GM10847 (cell line): ENCODE results near the gene RGS7.

Source experiments
- POLR2A ChIP-seq: IDR thresholded peaks from 2 replicates; pipeline ENCODE4 v1.6.1; 2011; ENCODE audit not compliant: insufficient read length; ENCODE audit errors: extremely low read depth

The RGS7 gene

DNA sequence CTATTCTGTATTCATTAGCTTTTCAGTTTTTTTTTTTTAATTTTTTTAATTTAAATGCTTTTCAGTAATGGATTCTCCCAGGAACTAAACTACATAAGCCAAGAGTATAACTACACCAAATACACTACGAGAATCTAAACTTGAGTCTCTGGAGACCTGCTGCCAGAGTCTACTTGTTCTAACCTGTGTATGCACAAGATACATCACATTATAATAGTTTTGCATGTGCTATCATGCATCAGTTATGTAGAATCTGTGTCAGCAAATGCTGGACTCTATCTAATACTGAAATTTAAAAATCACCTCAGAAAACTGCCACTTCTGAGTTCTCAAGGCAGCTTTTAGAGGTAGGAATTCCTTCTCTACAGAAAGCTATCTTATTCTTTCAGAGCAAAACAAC lies 598.7 kb downstream of the RGS7 start:
- no peak for TF ChIP-seq POLR2A

- no peak for TF ChIP-seq POLR2A
These were observed 609.1 kb downstream of the RGS7 start for GRCh38 chr1:240747907-240748306.

DNA sequence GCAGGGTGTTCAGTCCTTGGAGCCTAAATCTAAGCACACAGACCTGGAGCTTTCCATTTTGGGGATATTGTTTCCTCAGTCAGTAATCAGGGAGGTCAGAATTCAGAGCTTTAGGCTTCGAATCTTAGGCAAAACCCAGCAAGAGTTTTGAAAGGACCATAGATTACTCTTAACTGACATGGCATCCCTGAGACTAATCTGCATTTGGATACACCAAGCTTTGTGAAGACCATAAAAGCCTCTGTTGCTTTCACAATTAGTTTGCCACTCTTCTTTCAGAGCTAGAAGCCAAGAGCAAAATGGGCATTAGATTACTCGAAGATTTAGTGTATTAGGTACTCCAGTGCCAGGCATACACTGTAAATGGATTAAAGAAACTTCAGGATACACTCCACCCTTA lies 613.3 kb downstream of the RGS7 start:
- TF ChIP-seq POLR2A, result no peak

GRCh38 chr1:240739754-240740153 lies 617.3 kb downstream of the RGS7 start:
- TF ChIP-seq POLR2A, result no peak

DNA sequence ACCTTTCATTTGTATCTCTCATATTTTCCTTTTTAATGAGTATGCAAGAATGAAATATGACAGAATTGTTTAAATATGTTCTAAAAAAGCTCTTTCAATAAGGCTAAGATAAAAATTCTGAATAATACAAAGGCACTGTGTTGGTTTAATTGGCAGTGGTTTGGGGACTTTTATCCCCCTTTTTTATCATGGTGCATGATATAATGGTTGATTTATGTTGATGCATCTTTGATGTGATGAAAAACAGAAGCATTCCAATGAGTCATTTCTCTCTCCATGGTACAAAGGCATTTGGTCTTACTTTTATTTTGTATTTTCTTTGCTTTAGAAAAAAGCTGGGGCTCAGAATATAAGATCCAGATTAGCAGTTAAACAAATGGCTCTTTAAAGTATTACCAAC lies 617.9 kb downstream of the RGS7 start:
- TF ChIP-seq POLR2A, result no peak

DNA sequence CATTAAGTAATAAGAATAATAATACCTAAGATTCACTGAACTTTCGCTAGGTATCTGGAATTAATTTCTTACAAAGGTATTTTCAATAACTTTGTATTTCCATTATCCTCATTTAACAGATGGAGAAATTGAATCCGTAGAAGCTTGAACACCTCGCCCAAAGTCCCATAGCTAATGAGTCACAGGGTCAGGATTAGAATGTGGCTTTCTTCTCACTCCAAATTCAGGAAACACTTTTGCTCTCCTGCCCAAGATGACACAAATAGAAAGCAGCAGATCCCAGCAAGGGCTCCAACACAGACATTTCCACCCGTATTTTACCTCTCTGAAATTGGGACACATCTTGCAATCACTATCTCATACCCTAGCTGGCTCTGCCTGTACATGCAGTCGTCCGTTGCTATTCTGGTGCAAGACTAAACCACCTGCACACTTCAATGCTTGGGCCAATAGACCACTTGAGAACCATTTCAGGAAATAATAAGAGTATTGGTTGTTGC lies 619.2 kb downstream of the RGS7 start:
- TF ChIP-seq POLR2A, result no peak

GRCh38 chr1:240737298-240737697 lies 619.7 kb downstream of the RGS7 start:
- no peak for TF ChIP-seq POLR2A

- no peak for TF ChIP-seq POLR2A
These were observed 623.0 kb downstream of the RGS7 start for GRCh38 chr1:240734001-240734400.

- no peak for TF ChIP-seq POLR2A
These were observed 624.6 kb downstream of the RGS7 start for GRCh38 chr1:240732390-240732789.
